ENCODE measurements around the gene ZNF41.

DNA sequence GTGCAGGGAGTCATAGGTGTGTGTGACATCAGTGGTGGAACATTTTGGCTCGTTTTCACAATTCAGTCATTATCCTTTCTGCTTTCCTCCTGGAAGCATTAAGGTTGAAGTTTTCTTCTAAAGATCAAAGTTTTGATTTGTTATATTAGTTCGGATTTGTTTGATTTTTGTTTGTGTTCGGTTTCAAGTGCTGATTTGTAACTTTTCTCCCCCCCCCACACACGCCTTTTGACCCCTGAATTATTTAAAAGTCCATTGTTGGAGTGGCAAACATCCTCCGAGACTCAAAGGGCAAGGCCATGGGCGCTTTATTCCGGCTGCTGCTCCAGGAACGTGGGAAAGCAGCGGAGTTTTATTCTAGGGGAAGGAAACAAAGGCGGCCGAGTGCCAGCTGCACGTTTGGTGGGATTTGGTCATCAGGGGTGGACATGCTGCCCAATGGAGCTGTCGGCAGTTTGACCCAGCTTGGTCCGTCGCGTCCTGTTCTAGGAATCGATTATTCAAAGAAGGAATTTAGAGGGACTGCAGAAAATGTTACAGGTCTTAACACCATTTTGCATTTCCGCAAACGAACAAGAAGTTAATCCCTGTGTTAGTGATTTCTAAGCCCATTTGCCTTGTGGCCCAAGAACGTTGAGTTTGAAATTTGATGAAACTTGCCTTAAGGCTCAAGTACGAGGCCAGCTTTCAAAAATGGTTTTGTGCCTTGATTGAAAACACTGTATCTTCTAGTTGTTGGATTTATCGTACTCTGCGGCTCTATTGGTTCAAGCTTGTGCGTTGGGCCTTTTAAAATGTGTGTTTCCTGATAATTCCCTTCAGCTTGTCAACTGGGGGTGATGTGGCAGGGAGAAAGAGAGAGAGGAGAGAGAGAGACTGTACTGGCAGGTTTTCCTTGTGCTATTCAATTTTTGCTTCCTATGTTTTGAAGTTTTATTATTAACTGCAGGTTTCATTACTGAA, 565 bp upstream of the ZNF41 start:
- TF ChIP-seq, protein P1, sequence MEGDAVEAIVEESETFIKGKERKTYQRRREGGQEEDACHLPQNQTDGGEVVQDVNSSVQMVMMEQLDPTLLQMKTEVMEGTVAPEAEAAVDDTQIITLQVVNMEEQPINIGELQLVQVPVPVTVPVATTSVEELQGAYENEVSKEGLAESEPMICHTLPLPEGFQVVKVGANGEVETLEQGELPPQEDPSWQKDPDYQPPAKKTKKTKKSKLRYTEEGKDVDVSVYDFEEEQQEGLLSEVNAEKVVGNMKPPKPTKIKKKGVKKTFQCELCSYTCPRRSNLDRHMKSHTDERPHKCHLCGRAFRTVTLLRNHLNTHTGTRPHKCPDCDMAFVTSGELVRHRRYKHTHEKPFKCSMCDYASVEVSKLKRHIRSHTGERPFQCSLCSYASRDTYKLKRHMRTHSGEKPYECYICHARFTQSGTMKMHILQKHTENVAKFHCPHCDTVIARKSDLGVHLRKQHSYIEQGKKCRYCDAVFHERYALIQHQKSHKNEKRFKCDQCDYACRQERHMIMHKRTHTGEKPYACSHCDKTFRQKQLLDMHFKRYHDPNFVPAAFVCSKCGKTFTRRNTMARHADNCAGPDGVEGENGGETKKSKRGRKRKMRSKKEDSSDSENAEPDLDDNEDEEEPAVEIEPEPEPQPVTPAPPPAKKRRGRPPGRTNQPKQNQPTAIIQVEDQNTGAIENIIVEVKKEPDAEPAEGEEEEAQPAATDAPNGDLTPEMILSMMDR (IDR thresholded peaks at IDR 0.05) = no peak
- no peak for TF ChIP-seq EP300 (IDR thresholded peaks at IDR 0.05)
